M059J (cell line): Measurements from ENCODE around the gene SYK. TPM values are rescaled to one million over a fixed set of nuclear protein-coding genes. Genes with fewer than 3 reads are reported as not detected.
A peak's percentile ranks its signal among the peaks of the same experiment; 100 is the strongest.

Source experiments
- DNase-seq: peaks from one replicate; pipeline ENCODE4 v3.0.0-alpha.2; 2012; ENCODE audit warnings: low read depth
- total RNA-seq: library from RNA; depleted of rRNA; stranded (reverse); fragments of >200 nt; shearing (Covaris generic); gene quantifications from 2 replicates; pipeline ENCODE4 v1.2.3, GENCODE V29; 2014

Gene SYK
- total RNA-seq, 1 experiment from 2014 or later: not detected

GRCh38 chr9:90906316-90907055 lies 104.9 kb downstream of the SYK start:
- no peak for DNase-seq

GRCh38 chr9:90907056-90907445 lies 105.4 kb downstream of the SYK start:
- no peak for DNase-seq

GRCh38 chr9:90907790-90908189 lies 106.2 kb downstream of the SYK start:
- no peak for DNase-seq

- DNase-seq: no peak
Measured at GRCh38 chr9:90909225-90909624, 107.6 kb downstream of the SYK start.

- DNase-seq: no peak
Measured at GRCh38 chr9:90909747-90910283, 108.2 kb downstream of the SYK start.

- DNase-seq: no peak
Measured at GRCh38 chr9:90914196-90914595, 112.6 kb downstream of the SYK start.

GRCh38 chr9:90914868-90915483 lies 113.4 kb downstream of the SYK start:
- DNase-seq: peak; percentile 71

GRCh38 chr9:90915693-90916092 lies 114.1 kb downstream of the SYK start:
- DNase-seq: peak; percentile 41

- peak; percentile 47 for DNase-seq
Measured at GRCh38 chr9:90916147-90916734, 114.6 kb downstream of the SYK start.

GRCh38 chr9:90919883-90920282 lies 118.3 kb downstream of the SYK start:
- DNase-seq: no peak

GRCh38 chr9:90921104-90921503 lies 119.5 kb downstream of the SYK start:
- DNase-seq: no peak

- DNase-seq: no peak
Measured at GRCh38 chr9:90921969-90922368, 120.3 kb downstream of the SYK start.

- peak; percentile 70 for DNase-seq
Measured at GRCh38 chr9:90925581-90926257, 124.1 kb downstream of the SYK start.

- DNase-seq: peak; percentile 29
Measured at GRCh38 chr9:90926936-90927335, 125.3 kb downstream of the SYK start.

- no peak for DNase-seq
Measured at GRCh38 chr9:90927496-90927895, 125.9 kb downstream of the SYK start.

GRCh38 chr9:90929626-90930025 lies 128.0 kb downstream of the SYK start:
- DNase-seq: no peak

GRCh38 chr9:90933468-90933867 lies 131.8 kb downstream of the SYK start:
- no peak for DNase-seq

GRCh38 chr9:90939351-90939750 lies 137.7 kb downstream of the SYK start:
- no peak for DNase-seq

- DNase-seq: no peak
Measured at GRCh38 chr9:90940280-90940679, 138.7 kb downstream of the SYK start.

- DNase-seq: no peak
Measured at GRCh38 chr9:90941661-90942060, 140.0 kb downstream of the SYK start.

- peak; percentile 52 for DNase-seq
Measured at GRCh38 chr9:90942555-90942954, 140.9 kb downstream of the SYK start.

GRCh38 chr9:90943341-90943740 lies 141.7 kb downstream of the SYK start:
- peak; percentile 51 for DNase-seq
